Cardiac septum (tissue), 1 donor: ENCODE measurements around the gene RNF168. TPM values are rescaled to one million over a fixed set of nuclear protein-coding genes. Genes with fewer than 3 reads are reported as not detected.
"Not testable (repeated sequence)": the region's sequence is repeated elsewhere in the genome, so short reads cannot be mapped to it uniquely, and the experiment has no call there.

Experiments
- DNase-seq: peaks from one replicate; pipeline ENCODE4 v3.0.0-alpha.2; 2020; ENCODE audit warnings: low spot score
- intact Hi-C: fragments of 100-400 bp; cut with DNase I; formaldehyde crosslinking; loops from one replicate; pipeline ENCODE4 v1.14.0; 2022
- total RNA-seq: library from RNA; stranded (reverse); fragmentation: NEBNext Ultra II Directional; extraction: Animal tissue kit (Norgen Biotek cat#: 25700); gene quantifications from one replicate; pipeline ENCODE4 v1.2.1, GENCODE V29; 2021
- donor health status: DM: no; HTN: no; CAD: no.

Gene RNF168
- total RNA-seq, 1 donor from 2014 or later = 21.8 TPM

GRCh38 chr3:196518966-196519717, 15.6 kb upstream of the RNF168 start:
- intact Hi-C loops = loop anchor here (2.0 kb wide), 1 partner anchor 266 kb away; no protein-coding TSS in a partner anchor
- DNase-seq = peak; percentile 88

DNA sequence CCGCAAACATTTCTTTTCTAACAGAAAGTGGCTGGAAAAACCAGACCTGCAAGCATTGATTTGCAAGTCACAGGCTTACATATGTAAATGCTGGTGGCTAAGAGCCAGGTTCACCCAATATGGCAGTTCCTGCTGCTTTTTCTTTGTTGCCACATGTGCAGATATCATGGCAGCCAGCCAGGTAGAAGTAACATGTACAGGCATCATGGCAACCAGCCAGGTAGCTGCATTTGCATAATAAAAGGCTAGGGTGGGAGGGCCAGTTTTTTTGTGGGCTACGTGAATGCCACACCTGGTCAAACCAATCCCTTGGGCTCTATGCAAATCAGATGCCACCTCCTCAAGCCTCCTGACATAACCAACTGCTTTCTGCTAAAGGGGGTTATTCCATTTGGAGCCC, 14.4 kb upstream of the RNF168 start:
- no peak for DNase-seq
- intact Hi-C loops = loop anchor here (2.0 kb wide), 1 partner anchor 265 kb away; no protein-coding TSS in a partner anchor

DNA sequence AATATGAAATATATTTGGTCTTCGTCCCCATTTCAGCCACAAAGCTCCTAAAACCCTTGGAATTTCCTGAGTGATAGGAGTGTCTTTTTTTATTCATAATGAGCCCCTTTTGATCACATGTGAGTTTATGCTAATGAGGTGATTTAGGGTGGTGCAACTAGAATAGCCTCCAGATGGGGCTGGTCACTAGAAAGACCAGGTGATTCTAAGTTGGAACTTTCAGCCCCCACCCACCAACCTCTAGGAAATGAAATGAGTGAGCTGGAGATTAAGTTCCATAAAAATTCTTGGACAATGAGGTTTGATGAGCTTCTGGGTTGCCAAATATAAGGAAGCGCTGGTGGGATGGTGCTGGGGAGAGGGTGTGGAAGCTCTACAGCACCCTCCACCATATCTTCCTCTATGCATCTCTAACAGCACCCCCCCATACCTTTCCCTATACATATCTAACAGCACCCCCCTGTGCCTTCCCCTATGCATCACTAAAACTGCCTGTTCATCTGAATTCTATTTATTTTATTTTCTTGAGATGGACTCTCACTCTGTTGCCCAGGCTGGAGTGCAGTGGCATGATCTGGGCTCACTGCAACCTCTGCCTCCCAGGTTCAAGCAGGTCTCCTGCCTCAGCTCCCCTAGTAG, 13.7 kb upstream of the RNF168 start:
- intact Hi-C loops = no loop called here
- DNase-seq = no peak

GRCh38 chr3:196514913-196515621, 11.5 kb upstream of the RNF168 start, which contains the start of gene SMCO1:
Gene SMCO1, minus strand, starts transcription at chr3:196515346. Its CDS starts 137 bp downstream, at chr3:196515209.
- intact Hi-C loops = no loop called here
- DNase-seq = no peak

DNA sequence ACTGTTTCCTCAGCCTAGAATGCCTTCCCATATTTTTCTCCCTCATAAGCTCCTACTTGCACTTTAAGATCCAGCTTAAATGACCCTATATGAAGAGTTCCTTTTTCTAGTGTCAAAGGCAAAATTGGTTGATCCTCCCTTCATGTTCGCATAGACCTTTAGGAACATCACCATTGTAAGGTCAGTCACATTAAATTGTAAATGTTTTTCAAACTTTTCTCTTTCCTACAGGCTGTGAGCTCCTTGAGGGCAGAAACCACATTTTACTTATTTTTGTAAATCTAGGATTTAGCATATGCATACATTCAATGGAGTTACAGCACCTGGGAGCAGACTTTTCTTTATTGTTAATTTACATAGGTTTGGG, 10.8 kb upstream of the RNF168 start:
- DNase-seq = no peak
- intact Hi-C loops = no loop called here

GRCh38 chr3:196513697-196514349, 10.3 kb upstream of the RNF168 start:
- no peak for DNase-seq
- intact Hi-C loops = no loop called here

GRCh38 chr3:196511646-196512425, 8.3 kb upstream of the RNF168 start:
- intact Hi-C loops, DNase-seq: not testable (repeated sequence)

DNA sequence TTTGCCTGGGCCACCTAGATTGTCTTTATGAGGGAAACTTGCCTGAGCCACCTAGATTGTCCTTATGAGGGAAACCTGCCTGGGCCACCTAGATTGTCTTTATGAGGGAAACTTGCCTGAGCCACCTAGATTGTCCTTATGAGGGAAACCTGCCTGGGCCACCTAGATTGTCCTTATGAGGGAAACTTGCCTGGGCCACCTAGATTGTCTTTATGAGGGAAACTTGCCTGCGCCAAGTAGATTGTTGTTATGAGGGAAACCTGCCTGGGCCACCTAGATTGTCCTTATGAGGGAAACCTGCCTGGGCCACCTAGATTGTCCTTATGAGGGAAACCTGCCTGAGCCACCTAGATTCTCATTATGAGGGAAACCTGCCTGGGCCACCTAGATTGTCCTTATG, 7.5 kb upstream of the RNF168 start:
- DNase-seq, intact Hi-C loops: not testable (repeated sequence)

DNA sequence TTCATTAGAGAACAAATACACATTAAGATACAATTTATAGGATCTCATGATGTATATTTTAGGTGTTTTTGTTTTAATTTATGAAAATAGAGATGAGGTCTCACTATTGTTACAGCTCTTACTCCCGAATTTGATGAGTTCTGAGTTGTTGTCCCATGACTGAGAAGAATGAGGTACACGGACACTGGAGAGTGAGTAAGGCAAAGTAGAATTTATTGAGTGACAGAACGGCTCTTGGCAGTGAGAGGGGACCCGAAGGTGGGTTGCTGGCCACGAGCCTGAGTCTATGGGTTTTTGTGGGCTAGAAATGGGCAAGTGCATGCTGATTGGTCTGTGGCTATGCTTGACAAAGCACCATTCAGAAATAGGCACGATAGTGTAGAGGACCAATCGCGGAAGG, 3.1 kb upstream of the RNF168 start:
- intact Hi-C loops = no loop called here
- DNase-seq = no peak

DNA sequence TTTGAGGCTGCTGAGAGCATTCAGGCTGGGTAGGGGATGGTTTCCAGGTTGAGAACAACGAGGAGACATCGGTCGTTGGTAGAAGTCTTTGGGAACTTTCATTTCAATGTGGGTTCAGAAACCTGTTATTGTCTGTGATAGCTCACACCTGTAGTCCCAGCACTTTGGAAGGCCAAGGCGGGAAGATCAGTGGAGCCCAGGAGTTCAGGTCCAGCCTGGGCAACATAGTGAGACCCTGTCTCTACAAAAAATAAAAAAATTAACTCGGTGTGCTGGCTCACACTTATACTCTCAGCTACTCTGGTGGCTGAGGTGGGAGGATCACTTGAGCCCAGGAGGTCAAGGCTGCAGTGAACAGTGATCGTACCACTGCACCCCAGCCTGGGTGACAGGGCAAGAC, 988 bp upstream of the RNF168 start:
- DNase-seq = no peak

GRCh38 chr3:196504077-196504398, 470 bp upstream of the RNF168 start:
- DNase-seq, intact Hi-C loops: not testable (repeated sequence)

More for the DNA sequence above, 988 bp upstream of the RNF168 start:
- intact Hi-C loops = no loop called here

GRCh38 chr3:196502775-196503195, 783 bp downstream of the RNF168 start:
- peak; percentile 80 for DNase-seq
- intact Hi-C loops = loop anchor here (1.0 to 2.0 kb wide), 2 partner anchors 70 to 215 kb away; partner anchors contain the start of genes PCYT1A and UBXN7

- intact Hi-C loops = loop anchor here (2.0 kb wide), 1 partner anchor 69 kb away; the partner anchor contains the start of gene UBXN7
- DNase-seq = no peak
Observed at GRCh38 chr3:196501316-196502044, 2.1 kb downstream of the RNF168 start.

DNA sequence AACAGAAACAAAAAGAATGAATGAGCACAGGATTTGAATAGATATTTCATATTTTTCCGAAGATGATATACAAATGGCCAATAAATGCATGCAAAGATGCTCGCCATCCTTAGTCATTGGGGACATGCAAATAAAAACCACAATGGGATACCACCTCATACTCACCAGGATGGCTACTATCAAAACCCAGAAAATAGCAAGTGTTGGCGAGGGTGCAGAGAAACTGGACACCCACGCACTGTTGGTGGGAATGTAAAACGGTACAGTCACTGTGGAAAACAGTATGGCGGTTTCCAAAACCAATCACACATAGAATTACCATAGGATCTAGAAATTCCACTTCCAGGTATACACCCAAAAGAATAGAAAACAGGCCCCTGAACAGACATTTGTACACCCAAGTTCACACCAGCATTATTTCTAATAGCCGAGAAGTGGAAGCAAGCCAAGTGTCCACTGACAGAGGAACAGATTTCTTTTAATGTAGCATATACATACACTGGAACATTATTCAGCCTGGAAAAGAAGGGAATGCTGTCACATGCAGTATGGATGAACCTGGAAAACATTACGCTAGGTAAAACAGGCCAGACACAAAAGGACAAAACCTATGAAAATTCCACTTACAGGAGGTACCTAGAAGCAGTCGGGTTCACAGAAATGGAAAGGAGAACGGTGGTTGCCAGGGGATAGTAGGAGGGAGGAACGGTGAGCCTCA, 3.6 kb downstream of the RNF168 start:
- intact Hi-C loops = no loop called here
- DNase-seq = no peak

GRCh38 chr3:196499061-196499460, 4.5 kb downstream of the RNF168 start:
- intact Hi-C loops = no loop called here
- DNase-seq = no peak

- intact Hi-C loops = no loop called here
- no peak for DNase-seq
Observed at GRCh38 chr3:196498297-196498696, 5.3 kb downstream of the RNF168 start.

- intact Hi-C loops = no loop called here
- no peak for DNase-seq
Observed at GRCh38 chr3:196496183-196496582, 7.4 kb downstream of the RNF168 start.

DNA sequence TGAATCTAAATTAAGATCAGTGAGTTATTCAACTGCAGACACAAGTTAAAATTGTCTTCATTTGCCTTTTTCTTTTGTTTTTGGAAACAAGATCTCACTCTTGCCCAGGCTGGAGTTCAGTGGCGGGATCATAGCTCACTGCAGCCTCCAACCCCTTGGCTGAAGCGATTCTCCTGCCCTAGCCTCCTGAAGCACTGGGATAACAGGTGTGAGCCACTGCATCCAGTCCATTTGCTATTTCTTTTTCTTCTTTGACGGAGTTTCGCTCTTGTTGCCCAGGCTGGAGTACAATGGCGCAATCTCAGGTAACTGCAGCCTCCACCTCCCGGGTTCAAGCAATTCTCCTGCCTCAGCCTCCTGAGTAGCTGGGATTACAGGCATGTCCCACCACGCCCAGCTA, 10.3 kb downstream of the RNF168 start:
- no peak for DNase-seq
- intact Hi-C loops = no loop called here
